H9 (cell line): ENCODE measurements around the gene KCNH1. TPM values are rescaled to one million over a fixed set of nuclear protein-coding genes. Genes with fewer than 3 reads are reported as not detected.

Experiments used
- DNase-seq: peaks from one replicate; pipeline ENCODE4 v3.0.0-alpha.2; 2017
- H2AFZ ChIP-seq: one replicate; pipeline ENCODE4 v1.6.1; 2013; ENCODE audit warnings: mild to moderate bottlenecking, low read length, control low read depth, moderate library complexity
- H2AK5ac ChIP-seq: 2 replicates; pipeline ENCODE4 v1.6.1; 2013; ENCODE audit warnings: low read length, control low read depth, mixed read lengths; ENCODE audit not compliant: insufficient read length
- H2BK120ac ChIP-seq: one replicate; pipeline ENCODE4 v1.6.1; 2013; ENCODE audit warnings: low read depth, mild to moderate bottlenecking, low read length, control low read depth, inconsistent platforms; ENCODE audit not compliant: poor library complexity, severe bottlenecking
- H2BK12ac ChIP-seq: 2 replicates; pipeline ENCODE4 v1.6.1; 2013; ENCODE audit warnings: low read length, control low read depth, mixed read lengths, low read depth; ENCODE audit not compliant: insufficient read length
- H2BK15ac ChIP-seq: 2 replicates; pipeline ENCODE4 v1.6.1; 2013; ENCODE audit warnings: low read depth, low read length, control low read depth
- H2BK20ac ChIP-seq: one replicate; pipeline ENCODE4 v1.6.1; 2013; ENCODE audit warnings: low read depth, mild to moderate bottlenecking, low read length, control low read depth, inconsistent platforms; ENCODE audit not compliant: poor library complexity, severe bottlenecking
- H2BK5ac ChIP-seq: 2 replicates; pipeline ENCODE4 v1.6.1; 2013; ENCODE audit warnings: low read length, control low read depth, mixed read lengths; ENCODE audit not compliant: insufficient read length
- H3K14ac ChIP-seq: 2 replicates; pipeline ENCODE4 v1.6.1; 2013; ENCODE audit warnings: low read length, control low read depth; ENCODE audit not compliant: insufficient read depth
- H3K18ac ChIP-seq: 2 replicates; pipeline ENCODE4 v1.6.1; 2013; ENCODE audit warnings: low read depth, mild to moderate bottlenecking, mixed read lengths, low read length, control low read depth; ENCODE audit not compliant: insufficient read length
- H3K23ac ChIP-seq: 2 replicates; pipeline ENCODE4 v1.6.1; 2013; ENCODE audit warnings: low read length, control low read depth, mixed read lengths, low read depth; ENCODE audit not compliant: insufficient read length
- H3K23me2 ChIP-seq: 2 replicates; pipeline ENCODE4 v1.6.1; 2013; ENCODE audit warnings: low read depth, mild to moderate bottlenecking, mixed read lengths, low read length, control low read depth; ENCODE audit not compliant: insufficient read length, poor library complexity, severe bottlenecking
- H3K27ac ChIP-seq: 2 replicates; pipeline ENCODE4 v1.5.1; 2013; ENCODE audit warnings: low read length, control low read depth, mixed read lengths, low read depth; ENCODE audit not compliant: insufficient read length
- H3K27me3 ChIP-seq: 2 replicates; pipeline ENCODE4 v1.6.1; 2013; ENCODE audit warnings: low read length, control low read depth, inconsistent platforms; ENCODE audit not compliant: insufficient read depth
- H3K4ac ChIP-seq: 2 replicates; pipeline ENCODE4 v1.6.1; 2013; ENCODE audit warnings: low read depth, mild to moderate bottlenecking, control low read depth, inconsistent platforms, low read length, moderate library complexity
- H3K4me1 ChIP-seq: 2 replicates; pipeline ENCODE4 v1.6.1; 2013; ENCODE audit warnings: low read length, control low read depth, inconsistent platforms; ENCODE audit not compliant: insufficient read depth
- H3K4me2 ChIP-seq: 2 replicates; pipeline ENCODE4 v1.6.1; 2013; ENCODE audit warnings: low read length, control low read depth, mixed read lengths; ENCODE audit not compliant: insufficient read length, insufficient read depth
- H3K56ac ChIP-seq: 2 replicates; pipeline ENCODE4 v1.6.1; 2013; ENCODE audit warnings: low read depth, mild to moderate bottlenecking, mixed read lengths, low read length, control low read depth; ENCODE audit not compliant: insufficient read length
- H3K79me1 ChIP-seq: 2 replicates; pipeline ENCODE4 v1.6.1; 2013; ENCODE audit warnings: low read depth, mild to moderate bottlenecking, moderate library complexity, low read length, control low read depth, inconsistent platforms; ENCODE audit not compliant: insufficient read depth, poor library complexity, severe bottlenecking
- H3K79me2 ChIP-seq: 2 replicates; pipeline ENCODE4 v1.6.1; 2013; ENCODE audit warnings: low read length, control low read depth, inconsistent platforms; ENCODE audit not compliant: insufficient read depth
- H3K9ac ChIP-seq: 2 replicates; pipeline ENCODE4 v1.6.1; 2013; ENCODE audit warnings: low read length, control low read depth, mixed read lengths; ENCODE audit not compliant: insufficient read length; ENCODE audit errors: extremely low read depth
- H3K9me3 ChIP-seq: one replicate; pipeline ENCODE4 v1.6.1; 2013; ENCODE audit warnings: low read depth, low read length, inconsistent platforms; ENCODE audit not compliant: control insufficient read depth
- H3T11ph ChIP-seq: one replicate; pipeline ENCODE4 v1.6.1; 2013; ENCODE audit warnings: mild to moderate bottlenecking, low read length, control low read depth, inconsistent platforms
- H4K20me1 ChIP-seq: one replicate; pipeline ENCODE4 v1.6.1; 2013; ENCODE audit not compliant: control insufficient read depth, insufficient read length, insufficient read depth
- H4K5ac ChIP-seq: 2 replicates; pipeline ENCODE4 v1.6.1; 2013; ENCODE audit warnings: low read depth, mild to moderate bottlenecking, mixed read lengths, low read length, control low read depth; ENCODE audit not compliant: insufficient read length
- H4K8ac ChIP-seq: replicated peaks from 2 replicates; pipeline ENCODE4 v1.6.1; 2013; ENCODE audit warnings: low read length, control low read depth, mixed read lengths, low read depth; ENCODE audit not compliant: insufficient read length
- H4K91ac ChIP-seq: 2 replicates; pipeline ENCODE4 v1.6.1; 2013; ENCODE audit warnings: low read depth, mild to moderate bottlenecking, moderate library complexity, mixed read lengths, low read length, control low read depth; ENCODE audit not compliant: insufficient read length
- H3K27ac Mint-ChIP-seq, 3 experiments: 2 replicates in 2 of 3; 3 replicates in 1 of 3; pipeline ENCODE4 v1.8.0; 2020 to 2021; ENCODE audit warnings: mixed read lengths in 3 of 3, mild to moderate bottlenecking in 1 of 3, moderate library complexity in 1 of 3
- H3K27me3 Mint-ChIP-seq: 2 replicates; pipeline ENCODE4 v1.8.0; 2021; ENCODE audit warnings: low read depth, mild to moderate bottlenecking, moderate library complexity, mixed read lengths
- H3K36me3 Mint-ChIP-seq, 3 experiments: 2 replicates in 2 of 3; 3 replicates in 1 of 3; pipeline ENCODE4 v1.8.0; 2020 to 2021; ENCODE audit warnings: low read depth in 3 of 3, mixed read lengths in 3 of 3; ENCODE audit not compliant: insufficient read depth in 1 of 3
- H3K4me1 Mint-ChIP-seq, 2 experiments: 2 replicates each; pipeline ENCODE4 v1.8.0; 2020; ENCODE audit warnings: mixed read lengths in 2 of 2
- H3K4me3 Mint-ChIP-seq, 2 experiments: 2 replicates in 1 of 2; 3 replicates in 1 of 2; pipeline ENCODE4 v1.8.0; 2020 to 2021; ENCODE audit warnings: mild to moderate bottlenecking in 2 of 2, mixed read lengths in 2 of 2, moderate library complexity in 1 of 2
- H3K9me3 Mint-ChIP-seq, 2 experiments: 2 replicates in 1 of 2; 3 replicates in 1 of 2; pipeline ENCODE4 v1.8.0; 2020; ENCODE audit warnings: mild to moderate bottlenecking in 2 of 2, mixed read lengths in 2 of 2, moderate library complexity in 1 of 2
- CTCF ChIP-seq: fragments of 200-600 bp; sonication (generic); conservative IDR thresholded peaks from 3 replicates; pipeline ENCODE4 v1.8.0; 2021; ENCODE audit warnings: antibody characterized with exemption, mild to moderate bottlenecking
- total RNA-seq: library from RNA; stranded (reverse); gene quantifications from 2 replicates; pipeline ENCODE4 v1.2.1, GENCODE V29; 2021

KCNH1 gene
- total RNA-seq, 1 experiment from 2014 or later: 0.11 TPM

GRCh38 chr1:210932104-210932503 is 201.8 kb downstream of the KCNH1 start:
- Mint-ChIP-seq H3K4me3 (no peak overlapping the region), H3K36me3 (no peaks in the 10 kb centered on the region), H3K27me3 (no peaks in the 10 kb centered on the region), H3K9me3 (no peaks in the 10 kb centered on the region; a peak in 2 of 5 replicates), H3K27ac (no peak overlapping the region), H3K4me1 (no peaks in the 10 kb centered on the region)
- DNase-seq: no peak
- Histone ChIP-seq H3K14ac (no peak overlapping the region), H3K18ac (no peak overlapping the region), H4K20me1 (no peaks in the 10 kb centered on the region), H3K4me2 (no peak overlapping the region), H4K91ac (no peak overlapping the region), H2AK5ac (no peak overlapping the region), H3K9ac (no peak overlapping the region), H3K23me2 (no peaks in the 10 kb centered on the region), H3K27me3 (no peaks in the 10 kb centered on the region), H4K8ac (no peak overlapping the region), H3K56ac (no peak overlapping the region), H4K5ac (no peak overlapping the region), H3K79me2 (no peaks in the 10 kb centered on the region), H2BK20ac (no peak overlapping the region), H3K4ac (no peak overlapping the region), H2BK15ac (no peak overlapping the region), H2BK12ac (no peak overlapping the region), H2BK5ac (no peak overlapping the region), H3K23ac (no peak overlapping the region), H3K27ac (no peak overlapping the region), H3K9me3 (no peaks in the 10 kb centered on the region), H2AFZ (no peak overlapping the region), H3K4me1 (no peaks in the 10 kb centered on the region), H2BK120ac (no peak overlapping the region), H3T11ph (no peak overlapping the region), H3K79me1 (no peaks in the 10 kb centered on the region)
- TF ChIP-seq CTCF: no peak
